OCI-M1 (cell line): ENCODE measurements around the gene PDE5A.

Experiments used
- DNase-seq: peaks from one replicate; lab custom pipeline; 2025; lab: John Stamatoyannopoulos, UW

PDE5A gene

DNA sequence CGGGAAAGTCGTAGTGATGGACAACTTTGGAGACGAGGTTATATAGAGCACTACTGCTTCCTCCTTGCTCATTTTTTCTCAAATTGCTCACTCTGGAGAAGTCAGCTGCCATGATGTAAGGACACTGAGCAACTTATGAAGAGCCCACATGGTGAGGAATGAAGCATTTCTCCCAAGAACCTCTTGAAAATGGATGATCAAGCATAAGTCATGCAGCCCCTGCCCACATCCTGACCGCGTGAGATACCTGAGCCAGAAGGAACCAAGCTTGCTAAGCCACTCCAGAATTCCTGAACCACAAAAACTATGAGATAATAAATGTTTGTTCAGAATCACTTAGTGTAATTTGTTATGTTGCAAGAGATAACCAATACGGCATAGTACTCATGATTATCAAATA lies 42.8 kb downstream of the PDE5A start:
- DNase-seq = no peak

- no peak for DNase-seq
Measured at GRCh38 chr4:119581190-119581873, 47.3 kb downstream of the PDE5A start.

DNA sequence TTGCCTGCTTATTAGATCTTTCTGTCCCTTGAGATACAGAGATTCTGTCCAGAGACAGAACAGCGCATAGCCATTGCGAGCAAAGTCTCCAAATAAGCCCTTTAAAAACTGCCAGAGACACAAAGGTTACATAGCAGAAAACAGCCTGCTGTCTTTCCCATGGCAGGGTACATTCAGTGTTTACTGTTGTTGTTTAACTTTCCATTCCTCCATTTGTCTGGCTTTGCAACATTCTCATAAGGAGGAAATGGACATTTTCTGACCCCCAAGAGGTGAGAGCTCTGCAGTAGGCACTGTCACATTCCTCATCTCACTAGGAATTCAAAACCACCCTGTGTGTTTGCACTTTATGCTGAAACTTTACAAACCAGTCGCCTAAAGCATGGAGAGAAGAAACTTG lies 48.3 kb downstream of the PDE5A start:
- DNase-seq = no peak

GRCh38 chr4:119579823-119580222 lies 48.8 kb downstream of the PDE5A start:
- no peak for DNase-seq

- no peak for DNase-seq
Measured at GRCh38 chr4:119570401-119570800, 58.2 kb downstream of the PDE5A start.

GRCh38 chr4:119564106-119564505 lies 64.5 kb downstream of the PDE5A start:
- no peak for DNase-seq

GRCh38 chr4:119559044-119559647 lies 69.5 kb downstream of the PDE5A start:
- peak; percentile 66 for DNase-seq

DNA sequence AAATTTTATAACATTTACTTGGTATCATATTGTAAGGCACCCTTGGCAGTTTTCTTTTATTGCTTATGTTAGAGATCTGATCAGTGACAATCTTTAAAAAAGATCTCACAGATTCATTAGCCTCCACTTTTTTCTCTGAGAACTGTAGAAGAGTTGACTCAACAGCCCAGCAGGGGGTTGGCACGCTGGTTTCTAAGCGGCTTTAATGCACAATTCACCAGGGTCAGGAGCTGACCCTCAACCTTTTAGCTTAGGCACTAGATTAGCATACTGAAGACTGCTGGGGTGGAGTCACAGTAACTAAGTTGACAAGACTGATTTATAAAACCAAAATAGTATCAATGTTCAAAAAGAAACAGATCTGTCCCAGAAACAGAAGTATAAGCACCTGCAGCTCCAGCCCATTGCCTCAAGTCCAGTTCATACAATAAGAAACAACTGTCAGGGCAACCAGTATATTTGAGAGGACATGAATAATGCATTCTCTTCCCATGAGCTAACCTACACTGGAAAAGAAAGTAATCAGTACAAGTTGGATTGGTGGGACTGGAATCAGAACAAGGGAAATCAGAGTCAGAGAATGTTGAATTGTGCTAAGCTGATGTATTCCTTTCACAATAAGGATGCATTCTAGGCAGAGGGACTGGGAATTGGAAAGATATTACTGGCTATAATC lies 77.6 kb downstream of the PDE5A start:
- no peak for DNase-seq

- DNase-seq = no peak
Measured at GRCh38 chr4:119549639-119550038, 79.0 kb downstream of the PDE5A start.

GRCh38 chr4:119543779-119544178 lies 84.8 kb downstream of the PDE5A start:
- no peak for DNase-seq

GRCh38 chr4:119543187-119543586 lies 85.4 kb downstream of the PDE5A start:
- DNase-seq = no peak

DNA sequence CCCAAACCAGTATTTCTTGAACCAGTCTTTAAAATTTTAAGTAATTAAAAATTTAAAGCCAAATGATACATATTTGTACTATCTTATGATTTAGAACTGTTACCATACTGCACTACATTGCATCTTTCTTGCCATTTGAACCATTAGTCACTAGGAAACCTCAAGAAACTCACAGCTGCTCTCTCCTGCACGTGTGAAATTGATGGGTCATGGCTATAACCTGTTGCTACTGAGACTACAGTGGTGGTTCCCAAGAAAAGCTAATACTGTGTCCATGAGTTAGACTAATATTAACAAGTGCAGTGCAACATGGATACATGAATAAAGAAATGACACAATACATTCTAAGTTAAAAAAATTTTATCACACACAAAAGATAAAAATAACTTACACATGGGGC lies 88.4 kb downstream of the PDE5A start:
- DNase-seq = no peak

DNA sequence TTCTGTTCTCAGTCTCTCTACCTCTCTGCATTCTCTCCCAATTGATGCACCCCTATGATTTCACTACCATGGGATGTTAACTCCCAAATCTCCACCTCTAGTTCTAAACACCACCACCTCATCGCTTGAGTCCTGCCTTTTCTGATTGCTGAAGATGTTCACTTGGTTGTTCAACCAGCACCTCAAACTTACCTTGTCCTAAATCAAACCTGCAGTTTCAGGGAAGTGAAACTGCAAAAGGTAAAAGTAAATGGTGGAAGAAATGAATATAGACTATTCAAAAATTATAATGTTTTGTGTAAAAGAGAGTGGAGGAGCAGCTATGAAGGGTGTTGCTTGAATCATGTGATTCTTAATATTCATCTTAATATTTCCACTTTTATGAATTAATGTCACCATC lies 91.0 kb downstream of the PDE5A start:
- DNase-seq = no peak

GRCh38 chr4:119536572-119537528 lies 91.8 kb downstream of the PDE5A start:
- DNase-seq = no peak

DNA sequence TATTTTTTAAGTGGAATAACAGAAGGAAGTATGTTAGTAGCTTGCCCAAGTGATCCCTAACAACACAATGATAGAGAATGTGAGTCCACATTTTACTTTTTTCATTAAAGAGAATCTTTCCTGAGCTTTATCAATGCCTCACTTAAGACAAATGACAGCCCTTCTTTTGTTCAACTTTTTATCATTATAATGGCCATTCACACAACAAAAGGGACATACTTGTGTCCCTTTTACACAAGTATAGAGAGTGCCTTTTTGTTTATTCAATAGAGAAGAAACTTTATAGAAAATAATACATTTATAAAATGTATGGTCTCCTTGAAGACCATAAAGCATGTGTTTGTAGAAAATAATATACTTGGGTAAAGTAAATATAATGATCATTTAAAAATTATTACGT lies 96.3 kb downstream of the PDE5A start:
- no peak for DNase-seq

- DNase-seq = no peak
Measured at GRCh38 chr4:119529788-119530187, 98.8 kb downstream of the PDE5A start.

GRCh38 chr4:119526786-119527550 lies 101.6 kb downstream of the PDE5A start:
- DNase-seq = no peak

GRCh38 chr4:119525771-119526712 lies 102.6 kb downstream of the PDE5A start:
- no peak for DNase-seq

DNA sequence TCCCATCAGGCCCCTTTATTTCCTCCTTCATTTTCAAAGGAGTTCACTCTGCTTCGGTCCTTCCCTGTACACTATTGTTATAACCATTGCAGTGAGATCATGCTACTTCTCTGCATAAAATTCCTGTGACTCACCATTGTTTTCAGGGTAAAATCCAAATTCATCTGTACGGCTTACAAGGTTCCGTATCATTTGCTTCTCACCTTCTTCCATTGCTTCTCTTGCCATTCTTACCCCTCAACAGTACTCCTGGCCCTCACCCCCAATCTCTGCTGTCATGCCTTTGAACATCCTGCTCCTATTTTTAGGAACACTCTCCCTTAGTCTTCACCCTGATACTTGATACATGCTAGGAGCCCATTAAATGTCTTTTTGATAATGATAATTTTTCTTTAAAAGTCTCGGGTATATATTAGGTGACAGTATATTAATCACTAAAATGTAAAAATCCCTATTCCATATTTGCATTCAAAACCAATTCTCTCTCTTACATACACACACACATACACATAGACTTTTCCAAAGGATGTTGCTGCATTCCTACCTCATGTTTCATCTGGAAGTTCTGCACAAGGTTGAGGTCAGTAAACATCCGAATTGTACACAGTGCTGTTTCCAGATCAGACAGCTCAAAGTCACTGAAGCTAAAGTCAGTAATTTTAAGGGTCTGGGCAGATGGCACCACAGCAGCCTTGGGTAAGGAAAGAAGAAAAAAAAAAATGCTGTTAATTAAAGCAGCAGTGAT lies 103.4 kb downstream of the PDE5A start:
- DNase-seq = no peak

- no peak for DNase-seq
Measured at GRCh38 chr4:119523399-119523798, 105.2 kb downstream of the PDE5A start.
